MM.1S (cell line): Measurements from ENCODE around the gene DMXL2.

Experiments used
- CTCF ChIP-seq: fragments of 300-600 bp; sonication (generic); IDR thresholded peaks from 2 replicates; pipeline ENCODE4 v1.5.1; 2016; ENCODE audit warnings: antibody characterized with exemption, low read length, mixed read lengths
- EZH2 ChIP-seq: fragments of 300-600 bp; sonication (generic); optimal IDR thresholded peaks from 2 replicates; pipeline ENCODE3; 2017; ENCODE audit warnings: low read depth, mild to moderate bottlenecking, antibody characterized with exemption, low read length, mixed read lengths
- EZH2phosphoT487 ChIP-seq: fragments of 300-600 bp; sonication (generic); IDR thresholded peaks from 2 replicates; pipeline ENCODE4 v1.6.1; 2018; ENCODE audit warnings: antibody characterized with exemption, low read length

DNA sequence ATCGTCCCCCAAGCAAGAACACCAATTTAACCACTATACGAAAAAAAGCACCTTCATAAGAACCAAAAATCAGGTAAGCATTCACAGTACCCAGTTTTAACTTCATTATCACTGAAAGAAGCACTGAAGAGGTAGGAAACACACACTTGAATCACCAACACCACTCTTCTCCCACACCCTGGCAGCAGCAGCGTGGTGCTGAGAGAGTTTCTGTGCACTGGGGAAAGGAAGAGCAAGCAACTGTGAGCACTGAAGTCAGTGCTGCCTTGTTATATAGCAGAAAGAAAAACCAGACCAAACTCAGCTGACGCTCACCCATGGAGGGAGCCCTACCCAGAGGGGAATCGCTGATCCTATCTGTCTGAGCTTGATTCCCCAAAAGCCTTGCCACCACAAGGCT, 98.2 kb downstream of the DMXL2 start:
- TF ChIP-seq CTCF = no peak
- TF ChIP-seq EZH2phosphoT487 = no peak
- no peak for TF ChIP-seq EZH2
